ENCODE results near the gene BLOC1S5.

Gene BLOC1S5

DNA sequence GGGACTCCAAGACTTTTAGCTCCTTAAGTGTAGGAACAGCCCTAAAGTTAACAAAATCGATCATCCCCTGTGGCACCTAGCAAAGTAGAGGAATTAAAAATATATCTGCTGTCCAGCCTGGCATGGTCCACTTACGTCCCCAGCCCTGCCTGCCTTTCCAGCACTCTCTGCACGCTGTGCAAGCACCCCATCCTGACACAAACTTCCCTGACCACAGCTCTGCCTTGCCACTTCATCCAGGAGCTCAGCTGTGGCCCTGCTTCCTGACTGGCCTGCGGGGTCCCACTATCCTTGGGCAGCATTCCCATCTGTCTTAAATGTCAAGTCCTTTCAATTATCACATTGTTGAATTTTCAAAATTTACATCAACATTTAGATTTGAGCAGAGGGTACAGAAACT lies 39.0 kb downstream of the BLOC1S5 start:
- no peak for TF ChIP-seq EZH2phosphoT487 (IDR thresholded peaks at IDR 0.05; ENCODE audit: borderline replicate concordance)
- TF ChIP-seq, protein P1, sequence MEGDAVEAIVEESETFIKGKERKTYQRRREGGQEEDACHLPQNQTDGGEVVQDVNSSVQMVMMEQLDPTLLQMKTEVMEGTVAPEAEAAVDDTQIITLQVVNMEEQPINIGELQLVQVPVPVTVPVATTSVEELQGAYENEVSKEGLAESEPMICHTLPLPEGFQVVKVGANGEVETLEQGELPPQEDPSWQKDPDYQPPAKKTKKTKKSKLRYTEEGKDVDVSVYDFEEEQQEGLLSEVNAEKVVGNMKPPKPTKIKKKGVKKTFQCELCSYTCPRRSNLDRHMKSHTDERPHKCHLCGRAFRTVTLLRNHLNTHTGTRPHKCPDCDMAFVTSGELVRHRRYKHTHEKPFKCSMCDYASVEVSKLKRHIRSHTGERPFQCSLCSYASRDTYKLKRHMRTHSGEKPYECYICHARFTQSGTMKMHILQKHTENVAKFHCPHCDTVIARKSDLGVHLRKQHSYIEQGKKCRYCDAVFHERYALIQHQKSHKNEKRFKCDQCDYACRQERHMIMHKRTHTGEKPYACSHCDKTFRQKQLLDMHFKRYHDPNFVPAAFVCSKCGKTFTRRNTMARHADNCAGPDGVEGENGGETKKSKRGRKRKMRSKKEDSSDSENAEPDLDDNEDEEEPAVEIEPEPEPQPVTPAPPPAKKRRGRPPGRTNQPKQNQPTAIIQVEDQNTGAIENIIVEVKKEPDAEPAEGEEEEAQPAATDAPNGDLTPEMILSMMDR (conservative IDR thresholded peaks at IDR 0.05; ENCODE audit: low read length) = no peak
- no peaks in the 10 kb centered on the region for H3F3A ChIP-seq (ENCODE audit: low read depth)
- H3K9ac ChIP-seq (ENCODE audit: low read depth, low read length, poor library complexity, severe bottlenecking) = no peak overlapping the region
- no peaks in the 10 kb centered on the region for H3K9me2 ChIP-seq (replicated peaks; ENCODE audit: low read depth, low read length)
- no peaks in the 10 kb centered on the region for H3K27me3 ChIP-seq (ENCODE audit: insufficient read depth, low read length, poor library complexity, severe bottlenecking)
- peaks cover 9% of the 10 kb centered on the region for H4K20me1 ChIP-seq (ENCODE audit: insufficient read depth, low read length, poor library complexity, severe bottlenecking)
- peaks cover 9% of the 10 kb centered on the region for H3K4me1 ChIP-seq (ENCODE audit: insufficient read depth, low read length, poor library complexity, severe bottlenecking)
- no peak overlapping the region for H3K4me3 ChIP-seq (ENCODE audit: low read length, poor library complexity, severe bottlenecking)
- H3K4me2 ChIP-seq (ENCODE audit: low read depth, low read length, poor library complexity, severe bottlenecking) = no peak overlapping the region
- peaks cover 53% of the 10 kb centered on the region; the same call in 1 of the 2 replicates for H3K36me3 ChIP-seq (ENCODE audit: insufficient read depth, low read length)
- H2AFZ ChIP-seq (ENCODE audit: low read length) = no peak overlapping the region
- peaks cover 28% of the 10 kb centered on the region; the same call in 1 of the 2 replicates for H3K79me2 ChIP-seq (ENCODE audit: insufficient read depth, low read length)
- H3K9me3 ChIP-seq (ENCODE audit: insufficient read depth, low read depth, low read length) = no peaks in the 10 kb centered on the region

DNA sequence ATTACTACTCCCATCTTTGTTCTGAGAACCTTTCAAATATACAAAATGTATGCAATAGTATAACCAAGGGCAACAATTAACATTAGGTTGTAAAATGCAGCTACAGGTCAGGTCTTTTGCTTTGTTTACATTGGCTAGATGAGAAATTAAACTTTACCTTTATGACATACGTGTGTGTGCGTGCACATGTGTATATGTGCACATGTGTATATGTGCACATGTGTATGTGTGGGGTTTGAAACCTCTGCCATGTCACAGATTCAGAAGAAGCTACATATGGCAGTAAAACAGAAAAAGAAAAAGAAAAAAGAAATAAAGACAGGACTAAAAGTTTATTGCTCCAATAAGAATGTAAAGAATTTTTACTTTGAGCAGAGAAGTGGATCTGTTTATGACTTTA lies 40.6 kb downstream of the BLOC1S5 start:
- Histone ChIP-seq H2AFZ (ENCODE audit: low read length) (no peak overlapping the region), H3K27me3 (ENCODE audit: insufficient read depth, low read length, poor library complexity, severe bottlenecking) (no peaks in the 10 kb centered on the region), H3K9me2 (replicated peaks; ENCODE audit: low read depth, low read length) (no peaks in the 10 kb centered on the region), H3K4me3 (ENCODE audit: low read length, poor library complexity, severe bottlenecking) (no peak overlapping the region), H3K9ac (ENCODE audit: low read depth, low read length, poor library complexity, severe bottlenecking) (no peak overlapping the region), H3K79me2 (ENCODE audit: insufficient read depth, low read length) (peaks cover 18% of the 10 kb centered on the region; the same call in 1 of the 2 replicates), H3K4me1 (ENCODE audit: insufficient read depth, low read length, poor library complexity, severe bottlenecking) (no peaks in the 10 kb centered on the region), H3F3A (ENCODE audit: low read depth) (no peaks in the 10 kb centered on the region), H3K4me2 (ENCODE audit: low read depth, low read length, poor library complexity, severe bottlenecking) (no peak overlapping the region), H3K36me3 (ENCODE audit: insufficient read depth, low read length) (peaks cover 54% of the 10 kb centered on the region; the same call in 1 of the 2 replicates), H3K9me3 (ENCODE audit: insufficient read depth, low read depth, low read length) (no peaks in the 10 kb centered on the region), H4K20me1 (ENCODE audit: insufficient read depth, low read length, poor library complexity, severe bottlenecking) (peaks cover 3% of the 10 kb centered on the region)
- TF ChIP-seq, protein P1 (conservative IDR thresholded peaks at IDR 0.05; ENCODE audit: low read length) = no peak
- no peak for TF ChIP-seq EZH2phosphoT487 (IDR thresholded peaks at IDR 0.05; ENCODE audit: borderline replicate concordance)

DNA sequence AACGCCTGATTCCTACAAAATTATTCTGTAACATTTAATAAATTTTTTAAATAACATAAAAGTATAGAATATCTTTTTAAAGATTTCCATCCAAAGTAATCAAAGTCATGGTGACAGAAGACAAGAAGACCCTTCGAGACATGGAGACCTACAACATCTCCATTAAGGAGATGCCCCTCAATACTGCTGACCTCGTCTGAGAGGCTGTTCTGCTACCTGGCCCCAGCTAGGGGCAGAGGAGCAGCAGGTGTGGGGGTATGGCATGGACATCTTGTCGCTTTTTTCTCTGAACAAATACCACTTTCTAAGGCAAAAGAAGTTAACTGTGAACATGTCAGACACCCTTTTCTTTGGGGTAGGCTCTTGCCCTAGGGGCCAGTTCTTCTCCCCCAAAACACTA lies 44.1 kb downstream of the BLOC1S5 start:
- H3K27me3 ChIP-seq (ENCODE audit: insufficient read depth, low read length, poor library complexity, severe bottlenecking) = no peaks in the 10 kb centered on the region
- peaks cover 4% of the 10 kb centered on the region; the same call in 1 of the 2 replicates for H3K79me2 ChIP-seq (ENCODE audit: insufficient read depth, low read length)

More for the DNA sequence above, 44.1 kb downstream of the BLOC1S5 start:
- Histone ChIP-seq H3K36me3 (ENCODE audit: insufficient read depth, low read length) (peaks cover 47% of the 10 kb centered on the region; the same call in 1 of the 2 replicates), H3K9ac (ENCODE audit: low read depth, low read length, poor library complexity, severe bottlenecking) (no peak overlapping the region), H3K4me1 (ENCODE audit: insufficient read depth, low read length, poor library complexity, severe bottlenecking) (no peaks in the 10 kb centered on the region), H2AFZ (ENCODE audit: low read length) (no peak overlapping the region), H3K4me2 (ENCODE audit: low read depth, low read length, poor library complexity, severe bottlenecking) (no peak overlapping the region), H3K9me3 (ENCODE audit: insufficient read depth, low read depth, low read length) (no peaks in the 10 kb centered on the region), H3K4me3 (ENCODE audit: low read length, poor library complexity, severe bottlenecking) (no peak overlapping the region), H3K9me2 (replicated peaks; ENCODE audit: low read depth, low read length) (no peaks in the 10 kb centered on the region), H4K20me1 (ENCODE audit: insufficient read depth, low read length, poor library complexity, severe bottlenecking) (no peaks in the 10 kb centered on the region), H3F3A (ENCODE audit: low read depth) (no peaks in the 10 kb centered on the region)
- TF ChIP-seq, protein P1 (conservative IDR thresholded peaks at IDR 0.05; ENCODE audit: low read length) = no peak
- TF ChIP-seq EZH2phosphoT487 (IDR thresholded peaks at IDR 0.05; ENCODE audit: borderline replicate concordance) = no peak
